HG03175 (cell line): ENCODE measurements around the gene AVP.
"Not testable (repeated sequence)": the region's sequence is repeated elsewhere in the genome, so short reads cannot be mapped to it uniquely, and the experiment has no call there.

Experiments
- ATAC-seq: cut with Tn5 transposase; IDR thresholded peaks from one replicate; pipeline ENCODE4 v1.9.1; 2021; ENCODE audit warnings: mild to moderate bottlenecking, moderate library complexity; ENCODE audit not compliant: unreplicated experiment

The AVP gene

DNA sequence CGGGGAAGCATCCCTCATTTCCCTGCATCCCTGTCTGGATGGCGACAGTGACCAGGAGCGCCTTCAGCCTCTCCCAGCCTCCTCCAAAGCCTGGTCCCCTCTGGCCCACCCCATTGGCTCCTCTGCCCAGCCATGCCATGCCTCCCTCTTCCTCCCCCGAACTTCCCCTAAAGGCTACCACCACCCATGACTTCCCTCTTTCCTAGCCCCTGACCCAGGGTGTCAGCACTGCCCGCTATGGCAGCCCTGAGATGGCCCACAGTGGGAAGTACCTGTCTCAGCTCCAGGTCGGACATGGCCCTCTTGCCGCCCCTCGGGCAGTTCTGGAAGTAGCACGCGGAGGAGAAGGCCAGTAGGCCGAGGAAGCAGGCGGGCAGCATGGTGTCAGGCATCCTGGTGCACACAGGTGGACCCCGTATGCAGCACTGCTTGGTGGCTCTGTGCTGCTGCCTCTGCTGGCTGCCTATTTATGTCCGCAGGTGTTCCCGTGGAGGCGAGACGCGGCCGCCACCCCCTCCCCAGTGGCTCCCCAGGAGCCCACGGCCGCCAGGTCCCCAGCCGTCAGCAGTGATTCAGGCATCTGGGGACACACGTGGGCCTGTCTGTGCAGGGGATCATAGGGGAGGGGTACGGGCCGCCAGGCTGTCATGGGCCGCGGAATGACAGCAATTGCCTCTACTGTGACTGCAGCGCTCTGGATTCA lies at the start of gene AVP:
Gene AVP, minus strand, starts transcription at position 442 of the 703 bp plus-strand sequence. Its CDS starts 50 bp downstream, at position 392.
- ATAC-seq, result no peak

- ATAC-seq, result no peak
Measured at GRCh38 chr20:3134151-3134550, 49.6 kb upstream of the AVP start.

DNA sequence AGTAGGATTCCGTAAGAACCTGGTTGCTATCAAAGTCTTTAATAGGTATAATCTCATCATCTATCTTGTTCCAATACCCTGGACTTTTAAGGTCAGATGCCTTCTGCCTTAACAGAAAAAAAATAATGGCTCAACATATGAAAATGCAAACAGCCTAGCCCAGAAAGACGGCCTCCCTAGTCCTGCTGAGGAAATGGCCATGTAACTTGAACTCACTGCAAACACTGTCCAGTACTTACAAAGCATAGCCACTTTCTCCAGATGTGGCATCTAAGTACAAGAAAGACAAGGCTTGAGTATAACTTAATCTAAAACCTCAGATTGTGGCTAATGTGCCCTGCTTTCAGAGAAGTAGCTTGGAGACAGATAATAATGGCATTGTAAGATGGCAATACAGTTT lies 48.6 kb upstream of the AVP start:
- ATAC-seq, result no peak

DNA sequence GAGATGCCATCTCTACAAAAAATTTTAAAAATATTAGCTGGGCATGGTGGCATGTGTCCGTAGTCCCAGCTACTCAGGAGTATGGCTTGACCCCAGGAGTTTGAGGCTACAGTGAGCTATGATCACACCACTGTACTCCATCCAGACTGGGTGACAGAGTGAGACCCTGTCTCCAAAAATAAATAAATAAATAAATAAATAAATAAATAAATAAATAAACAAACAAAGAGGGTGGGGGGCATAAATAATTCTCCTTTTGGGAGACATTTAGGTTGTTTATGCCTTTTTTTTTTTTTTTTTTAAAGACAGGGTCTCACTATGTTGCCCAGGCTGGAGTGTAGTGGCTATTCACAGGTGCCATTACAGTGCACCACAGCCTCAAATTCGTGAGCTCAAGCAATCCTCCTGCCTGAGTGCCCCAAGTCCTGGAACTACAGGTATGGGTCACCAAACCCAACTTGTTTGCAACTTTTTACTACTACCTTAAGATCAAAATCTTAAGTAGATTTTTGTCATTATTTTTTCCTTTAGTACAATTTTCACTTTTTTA lies 45.6 kb upstream of the AVP start:
- ATAC-seq, result no peak

DNA sequence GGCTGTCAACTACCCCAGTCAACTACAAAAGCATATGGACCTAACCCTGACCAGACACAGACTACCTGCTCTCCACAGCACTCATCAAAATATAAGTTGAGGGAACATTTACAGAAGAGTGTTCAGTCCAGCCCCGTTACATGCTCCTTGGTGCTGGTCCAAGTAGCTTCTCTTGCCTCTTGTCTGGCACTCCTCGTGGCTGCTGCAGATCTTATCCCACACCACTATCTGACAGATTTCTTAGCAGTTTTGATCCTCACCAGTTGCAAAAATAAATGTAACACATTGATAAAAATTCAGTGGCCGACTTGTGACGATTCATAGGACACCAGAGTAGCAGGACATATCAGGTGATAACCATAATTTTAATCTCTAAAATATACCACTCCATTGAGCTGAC lies 44.6 kb upstream of the AVP start:
- ATAC-seq, result no peak

GRCh38 chr20:3128275-3128984 lies 43.9 kb upstream of the AVP start:
- ATAC-seq, result no peak

DNA sequence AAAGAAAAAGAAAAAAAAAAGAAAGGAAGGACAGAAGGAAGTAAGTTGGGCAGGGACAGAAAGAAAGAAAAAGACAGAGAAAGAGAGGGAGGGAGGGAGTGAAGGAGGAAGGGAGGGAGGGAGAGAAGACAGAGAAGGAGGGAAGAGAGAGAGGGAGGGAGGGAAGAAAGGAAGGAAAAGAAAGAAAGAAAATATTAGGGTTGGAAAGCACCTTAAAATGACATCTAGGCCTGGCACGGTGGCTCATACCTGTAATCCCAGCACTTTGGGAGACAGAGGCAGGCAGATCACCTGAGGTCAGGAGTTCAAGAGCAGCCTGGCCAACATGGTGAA lies 42.0 kb upstream of the AVP start:
- no peak for ATAC-seq

DNA sequence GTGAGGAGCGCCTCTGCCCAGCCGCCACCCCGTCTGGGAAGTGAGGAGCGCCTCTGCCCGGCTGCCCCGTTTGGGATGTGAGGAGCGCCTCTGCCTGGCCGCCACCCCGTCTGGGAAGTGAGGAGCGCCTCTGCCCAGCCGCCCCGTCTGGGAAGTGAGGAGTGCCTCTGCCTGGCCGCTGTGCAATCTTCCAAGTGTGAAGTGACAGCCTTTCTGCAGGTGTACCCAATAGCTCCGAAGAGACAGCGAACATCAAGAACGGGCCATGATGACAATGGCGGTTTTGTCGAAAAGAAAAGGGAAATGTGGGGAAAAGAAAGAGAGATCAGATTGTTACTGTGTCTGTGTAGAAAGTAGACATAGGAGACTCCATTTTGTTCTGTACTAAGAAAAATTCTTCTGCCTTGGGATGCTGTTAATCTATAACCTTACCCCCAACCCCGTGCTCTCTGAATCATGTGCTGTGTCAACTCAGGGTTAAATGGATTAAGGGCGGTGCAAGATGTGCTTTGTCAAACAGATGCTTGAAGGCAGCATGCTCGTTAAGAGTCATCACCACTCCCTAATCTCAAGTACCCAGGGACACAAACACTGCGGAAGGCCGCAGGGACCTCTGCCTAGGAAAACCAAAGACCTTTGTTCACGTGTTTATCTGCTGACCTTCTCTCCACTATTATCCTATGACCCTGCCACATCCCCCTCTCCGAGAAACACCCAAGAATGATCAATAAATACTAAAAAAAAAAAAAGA lies 41.4 kb upstream of the AVP start:
- ATAC-seq, result not testable (repeated sequence)

- ATAC-seq, result not testable (repeated sequence)
Measured at GRCh38 chr20:3124773-3125560, 40.4 kb upstream of the AVP start.

GRCh38 chr20:3124163-3124562 lies 39.6 kb upstream of the AVP start:
- ATAC-seq, result not testable (repeated sequence)

GRCh38 chr20:3123542-3123941 lies 39.0 kb upstream of the AVP start:
- no peak for ATAC-seq

DNA sequence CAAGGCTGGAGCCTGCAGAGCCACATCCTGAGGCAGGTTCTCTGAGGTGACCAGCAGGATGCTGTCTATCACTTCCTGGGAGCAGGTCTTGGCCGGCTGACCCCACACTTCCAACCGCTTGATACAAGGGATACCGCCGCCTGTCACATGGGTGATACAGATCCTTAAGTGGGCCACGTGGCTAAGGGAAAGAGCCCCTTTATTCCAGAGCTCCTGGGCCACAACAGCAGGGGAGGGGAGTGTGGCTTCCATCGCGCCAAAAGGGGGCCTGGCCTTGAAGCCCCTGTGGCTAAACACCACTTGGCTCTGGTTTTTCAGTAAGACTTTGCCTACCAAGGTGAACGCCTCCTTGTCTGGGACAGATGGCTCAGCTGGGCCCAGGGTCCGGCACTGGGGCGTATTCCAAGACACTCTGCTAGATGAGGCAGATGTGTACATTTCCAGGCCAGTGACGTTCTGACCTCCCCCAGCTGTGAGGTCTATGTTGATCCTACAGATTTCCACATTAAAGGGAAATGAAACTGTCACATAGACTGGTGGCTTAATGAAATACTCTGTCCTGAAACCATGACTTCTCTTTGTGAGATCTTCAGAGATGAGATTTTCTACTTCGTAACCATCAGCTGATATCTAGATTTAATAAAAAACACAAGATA lies 37.6 kb upstream of the AVP start:
- no peak for ATAC-seq

- no peak for ATAC-seq
Measured at GRCh38 chr20:3121271-3121911, 36.9 kb upstream of the AVP start.

DNA sequence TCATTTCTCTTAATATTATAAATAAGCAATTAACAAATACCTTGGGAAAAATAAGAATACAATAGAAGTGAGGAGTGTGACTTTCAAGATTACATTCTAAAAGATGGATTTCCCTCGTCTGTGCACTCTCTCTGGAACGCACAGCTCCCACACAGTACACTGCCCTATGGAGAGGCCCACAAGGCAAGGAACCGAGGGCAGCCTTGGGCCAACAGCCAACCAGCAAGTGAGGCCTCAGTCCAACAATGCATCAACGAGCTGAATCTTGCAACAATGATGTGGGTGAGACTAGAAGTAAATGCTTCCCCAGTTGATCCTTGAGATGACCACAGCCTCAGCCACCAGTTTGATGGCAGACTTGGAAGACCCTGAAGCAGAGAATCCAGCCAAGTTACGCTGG lies 34.5 kb upstream of the AVP start:
- no peak for ATAC-seq

DNA sequence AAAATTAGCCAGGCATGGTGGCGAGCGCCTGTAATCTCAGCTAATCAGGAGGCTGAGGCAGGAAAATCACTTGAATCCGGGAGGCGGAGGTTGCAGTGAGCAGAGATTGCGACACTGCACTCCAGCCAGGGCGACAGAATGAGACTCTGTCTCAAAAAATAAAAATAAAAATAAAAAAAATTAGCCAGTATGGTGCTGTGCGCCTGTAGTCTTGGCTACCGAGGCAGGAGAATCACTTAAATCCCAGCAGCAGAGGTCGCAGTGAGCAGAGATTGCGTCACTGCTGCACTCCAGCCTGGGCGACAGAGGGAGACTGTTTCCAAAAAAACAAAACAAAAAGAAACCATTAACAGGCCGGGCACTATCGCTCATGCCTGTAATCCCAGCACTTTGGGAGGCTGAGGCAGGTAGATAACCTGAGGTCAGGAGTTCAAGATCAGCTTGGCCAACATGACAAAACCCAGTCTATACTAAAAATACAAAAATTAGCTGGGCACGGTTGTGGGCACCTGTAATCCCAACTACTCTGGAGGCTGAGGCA lies 33.4 kb upstream of the AVP start:
- ATAC-seq, result not testable (repeated sequence)

DNA sequence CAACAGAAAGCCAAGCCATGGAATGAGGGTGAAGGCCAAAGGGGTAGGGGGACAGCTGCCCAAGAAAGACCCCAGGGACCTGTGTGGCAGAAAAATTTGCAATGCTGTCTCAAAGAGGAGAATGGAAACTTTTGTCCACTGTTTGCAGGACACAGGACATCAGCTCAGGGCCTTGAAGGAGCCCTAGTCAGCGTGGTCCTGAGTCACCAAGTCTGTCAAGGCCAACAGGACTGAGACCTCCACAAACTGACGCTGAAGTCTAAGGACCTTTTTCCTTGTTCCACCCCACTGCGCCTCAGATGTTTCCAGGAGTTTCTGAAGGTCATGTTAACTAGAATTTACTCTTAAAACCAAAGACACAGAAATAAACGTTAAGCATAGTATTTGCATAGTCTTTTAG lies 31.8 kb upstream of the AVP start:
- ATAC-seq, result no peak

GRCh38 chr20:3115190-3116107 lies 30.9 kb upstream of the AVP start:
- ATAC-seq, result no peak

DNA sequence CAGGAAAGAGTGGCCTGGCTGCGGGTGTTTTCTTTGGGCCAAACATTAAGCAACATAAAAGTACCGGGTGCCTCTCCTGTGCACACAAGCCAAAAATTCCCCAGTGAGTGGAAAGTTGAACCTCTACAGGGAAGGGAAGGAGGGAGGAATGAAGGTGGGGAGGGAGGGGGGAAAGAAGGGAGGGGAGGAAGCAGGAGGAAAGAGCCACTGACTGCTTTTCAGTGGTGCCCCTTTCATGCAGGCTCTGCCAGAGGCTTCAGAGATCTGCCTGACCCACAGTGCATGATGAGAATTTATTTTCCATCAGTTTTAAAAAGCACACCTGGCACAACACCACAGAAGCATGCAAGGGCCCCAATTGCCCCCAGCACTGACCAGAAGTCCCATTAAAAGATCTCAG lies 27.5 kb upstream of the AVP start:
- ATAC-seq, result no peak

DNA sequence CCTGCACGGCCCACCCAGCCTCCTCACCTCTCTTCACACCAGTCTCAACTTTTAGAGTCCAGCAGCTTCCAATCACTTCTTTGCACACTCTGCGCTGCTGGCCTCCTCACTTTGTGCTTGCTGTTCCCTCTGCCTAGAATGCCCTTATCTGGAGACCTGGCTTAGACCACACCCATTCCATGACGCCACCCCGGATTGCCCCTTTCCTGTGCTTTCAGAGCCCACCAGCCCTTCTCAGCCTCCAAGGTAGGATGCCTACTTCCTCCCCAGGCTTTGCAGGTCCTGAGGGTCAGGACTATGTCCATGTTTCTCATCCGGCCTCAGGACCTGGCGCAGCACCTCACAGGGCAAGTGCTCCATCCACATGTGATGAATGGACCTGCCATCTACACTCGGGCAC lies 27.0 kb upstream of the AVP start:
- ATAC-seq, result no peak
